ENCODE data around the gene LIFR. TPM values are rescaled to one million over a fixed set of nuclear protein-coding genes. Genes with fewer than 3 reads are reported as not detected.

The LIFR gene
- total RNA-seq, 6 experiments from 2014 or later = 4.7 to 7.1 (median 5.4) TPM

DNA sequence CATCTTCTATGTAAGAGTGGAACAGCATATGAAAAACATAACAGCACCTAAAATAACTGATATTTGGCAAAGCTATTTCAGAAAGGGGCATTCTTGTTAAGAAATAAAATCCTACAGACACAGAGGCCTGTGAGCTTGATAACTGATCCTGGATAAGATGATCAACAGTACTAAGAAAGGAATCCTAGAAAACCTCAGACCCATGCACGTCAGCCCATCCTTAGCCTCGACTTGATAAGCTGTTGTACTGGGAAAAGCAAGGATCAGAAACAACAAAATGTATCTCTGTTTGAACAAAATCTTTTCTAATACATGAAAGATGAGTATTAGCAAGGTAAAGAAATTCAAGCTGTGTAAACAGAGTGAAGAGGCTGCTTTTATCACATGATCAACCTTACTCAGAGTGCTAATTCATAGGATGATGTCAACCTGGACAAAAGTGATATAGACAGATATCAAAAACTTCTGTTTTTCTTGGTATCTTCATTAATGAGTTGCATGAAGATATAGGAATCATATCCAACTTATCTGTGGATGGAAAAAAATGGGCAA lies 15.2 kb downstream of the LIFR start:
- TF ChIP-seq, protein P1, sequence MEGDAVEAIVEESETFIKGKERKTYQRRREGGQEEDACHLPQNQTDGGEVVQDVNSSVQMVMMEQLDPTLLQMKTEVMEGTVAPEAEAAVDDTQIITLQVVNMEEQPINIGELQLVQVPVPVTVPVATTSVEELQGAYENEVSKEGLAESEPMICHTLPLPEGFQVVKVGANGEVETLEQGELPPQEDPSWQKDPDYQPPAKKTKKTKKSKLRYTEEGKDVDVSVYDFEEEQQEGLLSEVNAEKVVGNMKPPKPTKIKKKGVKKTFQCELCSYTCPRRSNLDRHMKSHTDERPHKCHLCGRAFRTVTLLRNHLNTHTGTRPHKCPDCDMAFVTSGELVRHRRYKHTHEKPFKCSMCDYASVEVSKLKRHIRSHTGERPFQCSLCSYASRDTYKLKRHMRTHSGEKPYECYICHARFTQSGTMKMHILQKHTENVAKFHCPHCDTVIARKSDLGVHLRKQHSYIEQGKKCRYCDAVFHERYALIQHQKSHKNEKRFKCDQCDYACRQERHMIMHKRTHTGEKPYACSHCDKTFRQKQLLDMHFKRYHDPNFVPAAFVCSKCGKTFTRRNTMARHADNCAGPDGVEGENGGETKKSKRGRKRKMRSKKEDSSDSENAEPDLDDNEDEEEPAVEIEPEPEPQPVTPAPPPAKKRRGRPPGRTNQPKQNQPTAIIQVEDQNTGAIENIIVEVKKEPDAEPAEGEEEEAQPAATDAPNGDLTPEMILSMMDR (IDR thresholded peaks at IDR 0.05) = no peak
- Mint-ChIP-seq H3K36me3 (ENCODE audit: low read depth) (no peaks in the 10 kb centered on the region), H3K27me3 (ENCODE audit: insufficient read depth) (no peaks in the 10 kb centered on the region; the same call in none of the 2 replicates), H3K4me1 (ENCODE audit: low read depth) (no peaks in the 10 kb centered on the region), H3K27ac (no peak overlapping the region), H3K9me3 (no peaks in the 10 kb centered on the region), H3K4me3 (no peak overlapping the region)
- no peak for DNase-seq

DNA sequence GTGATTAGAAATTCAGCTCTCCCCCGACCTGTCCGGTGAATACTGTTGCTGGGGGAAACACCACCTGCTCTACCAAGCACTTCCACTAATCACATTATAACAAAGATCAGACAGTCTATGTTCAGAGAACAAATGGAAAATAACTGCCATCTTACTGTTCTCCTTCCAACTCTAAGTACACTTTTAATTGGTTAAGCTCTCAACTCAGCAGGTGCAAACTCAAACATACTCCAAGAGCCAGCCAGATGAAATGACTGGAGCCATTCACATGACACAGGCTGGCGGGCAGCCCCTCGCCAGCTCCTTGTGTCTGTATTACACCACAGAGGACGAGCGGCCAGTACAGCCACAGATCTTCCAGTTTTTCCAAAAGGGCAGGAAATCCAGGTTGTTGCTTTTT lies 16.1 kb downstream of the LIFR start:
- no peak for DNase-seq
- Mint-ChIP-seq H3K9me3 (no peaks in the 10 kb centered on the region), H3K27me3 (ENCODE audit: insufficient read depth) (no peaks in the 10 kb centered on the region; the same call in none of the 2 replicates), H3K4me3 (no peak overlapping the region), H3K27ac (no peak overlapping the region), H3K4me1 (ENCODE audit: low read depth) (no peaks in the 10 kb centered on the region), H3K36me3 (ENCODE audit: low read depth) (no peaks in the 10 kb centered on the region)
- TF ChIP-seq, protein P1 (IDR thresholded peaks at IDR 0.05) = no peak

DNA sequence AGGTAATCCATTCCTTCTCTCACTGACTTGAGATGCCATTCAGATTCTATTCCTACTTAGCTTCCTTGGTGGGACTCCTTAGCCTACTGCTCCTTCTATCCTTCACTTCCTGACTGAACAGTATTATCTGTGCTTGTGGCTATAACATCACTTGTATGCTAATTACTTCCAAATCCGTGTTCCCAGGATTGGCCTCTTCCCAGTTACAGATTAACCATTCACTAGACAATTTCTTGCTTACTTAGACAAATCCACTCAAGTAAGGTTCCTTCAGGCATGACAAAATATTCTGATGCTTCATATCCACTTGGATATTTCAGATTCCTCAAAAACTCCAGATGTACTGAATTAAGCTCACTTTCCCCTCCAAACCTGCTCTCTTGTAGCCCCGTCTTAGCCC lies 18.3 kb downstream of the LIFR start:
- Mint-ChIP-seq H3K9me3 (no peaks in the 10 kb centered on the region), H3K4me3 (no peak overlapping the region), H3K27ac (no peak overlapping the region), H3K4me1 (ENCODE audit: low read depth) (no peaks in the 10 kb centered on the region), H3K27me3 (ENCODE audit: insufficient read depth) (no peaks in the 10 kb centered on the region; the same call in none of the 2 replicates), H3K36me3 (ENCODE audit: low read depth) (no peaks in the 10 kb centered on the region)
- no peak for DNase-seq
- TF ChIP-seq, protein P1 (IDR thresholded peaks at IDR 0.05) = no peak

DNA sequence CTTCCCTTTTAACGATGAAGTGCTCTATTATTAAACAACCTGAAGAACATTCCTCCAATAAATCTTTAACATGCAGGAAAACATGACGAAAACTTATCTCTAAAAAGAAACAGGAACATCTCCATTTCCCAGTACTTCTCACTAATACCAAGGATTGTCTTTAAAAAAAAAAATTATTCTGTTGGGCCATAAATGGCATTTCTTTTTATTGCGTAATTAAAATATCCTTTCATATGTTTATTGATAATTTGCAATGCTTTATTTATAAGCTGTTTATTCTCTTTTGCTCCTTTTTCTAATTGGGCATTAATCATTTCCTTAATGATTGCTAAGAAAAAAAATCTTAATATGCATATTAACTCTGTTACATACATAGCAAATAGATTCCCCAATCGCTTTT lies 18.9 kb downstream of the LIFR start:
- Mint-ChIP-seq H3K27me3 (ENCODE audit: insufficient read depth) (no peaks in the 10 kb centered on the region; the same call in none of the 2 replicates), H3K4me1 (ENCODE audit: low read depth) (no peaks in the 10 kb centered on the region), H3K4me3 (no peak overlapping the region), H3K27ac (no peak overlapping the region), H3K36me3 (ENCODE audit: low read depth) (no peaks in the 10 kb centered on the region), H3K9me3 (no peaks in the 10 kb centered on the region)
- DNase-seq = no peak
- TF ChIP-seq, protein P1 (IDR thresholded peaks at IDR 0.05) = no peak

DNA sequence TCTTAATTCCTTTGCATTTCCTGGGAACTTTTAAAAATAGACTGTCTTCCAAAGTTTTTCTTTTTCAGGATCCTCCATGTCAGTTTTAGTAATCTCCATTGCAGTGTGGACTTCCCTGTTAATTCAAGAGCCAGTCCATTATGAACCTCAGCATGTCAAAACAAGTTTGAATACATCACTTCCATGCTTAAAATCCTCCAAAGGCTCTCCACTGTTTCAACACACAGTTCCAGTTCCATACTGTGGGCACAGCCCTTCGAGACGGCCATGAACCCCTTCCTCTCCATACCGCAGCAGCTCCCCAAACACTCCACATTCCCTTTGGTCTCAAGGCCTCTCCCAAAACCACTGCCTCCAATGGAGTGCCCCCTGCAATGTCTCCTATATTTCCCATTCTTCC lies 19.5 kb downstream of the LIFR start:
- H3K9me3 Mint-ChIP-seq = no peaks in the 10 kb centered on the region
- TF ChIP-seq, protein P1 (IDR thresholded peaks at IDR 0.05) = no peak
- DNase-seq = no peak
- no peak overlapping the region for H3K4me3 Mint-ChIP-seq
- no peaks in the 10 kb centered on the region for H3K4me1 Mint-ChIP-seq (ENCODE audit: low read depth)
- H3K36me3 Mint-ChIP-seq (ENCODE audit: low read depth) = no peaks in the 10 kb centered on the region
- no peaks in the 10 kb centered on the region; the same call in none of the 2 replicates for H3K27me3 Mint-ChIP-seq (ENCODE audit: insufficient read depth)
- no peak overlapping the region for H3K27ac Mint-ChIP-seq
